GM21786 (cell line): ENCODE results near the gene SLC66A1.

Source experiments
- ATAC-seq: cut with Tn5 transposase; IDR thresholded peaks from one replicate; pipeline ENCODE4 v1.9.1; 2021; ENCODE audit not compliant: unreplicated experiment

SLC66A1 gene

GRCh38 chr1:19360432-19360831, 48.3 kb downstream of the SLC66A1 start:
- ATAC-seq, result no peak

GRCh38 chr1:19360843-19361610, 48.9 kb downstream of the SLC66A1 start:
- ATAC-seq, result no peak

- no peak for ATAC-seq
Observed at GRCh38 chr1:19361611-19362147, 49.6 kb downstream of the SLC66A1 start.

GRCh38 chr1:19363536-19364152, 51.5 kb downstream of the SLC66A1 start:
- no peak for ATAC-seq

GRCh38 chr1:19365721-19366120, 53.6 kb downstream of the SLC66A1 start:
- ATAC-seq, result no peak

GRCh38 chr1:19366599-19367536, 54.7 kb downstream of the SLC66A1 start:
- ATAC-seq, result no peak

- no peak for ATAC-seq
Observed at GRCh38 chr1:19367584-19368041, 55.5 kb downstream of the SLC66A1 start.

GRCh38 chr1:19368050-19368449, 55.9 kb downstream of the SLC66A1 start:
- no peak for ATAC-seq

GRCh38 chr1:19368964-19369363, 56.8 kb downstream of the SLC66A1 start:
- ATAC-seq, result no peak

GRCh38 chr1:19369396-19370090, 57.4 kb downstream of the SLC66A1 start:
- no peak for ATAC-seq

- ATAC-seq, result no peak
Observed at GRCh38 chr1:19370453-19371170, 58.5 kb downstream of the SLC66A1 start.

- no peak for ATAC-seq
Observed at GRCh38 chr1:19371226-19372135, 59.4 kb downstream of the SLC66A1 start.

- no peak for ATAC-seq
Observed at GRCh38 chr1:19372136-19372514, 60.0 kb downstream of the SLC66A1 start.

GRCh38 chr1:19372602-19373001, 60.5 kb downstream of the SLC66A1 start:
- no peak for ATAC-seq

GRCh38 chr1:19373211-19374082, 61.3 kb downstream of the SLC66A1 start:
- ATAC-seq, result no peak

- ATAC-seq, result no peak
Observed at GRCh38 chr1:19374083-19374801, 62.1 kb downstream of the SLC66A1 start.

- no peak for ATAC-seq
Observed at GRCh38 chr1:19374926-19375325, 62.8 kb downstream of the SLC66A1 start.
